Spleen (tissue), 11 donors: Measurements from ENCODE around the gene NAA25. TPM values are rescaled to one million over a fixed set of nuclear protein-coding genes. Genes with fewer than 3 reads are reported as not detected.
"Not testable (repeated sequence)": the region's sequence is repeated elsewhere in the genome, so short reads cannot be mapped to it uniquely, and the experiment has no call there.

Experiments used
- DNase-seq: peaks from one replicate; pipeline ENCODE4 v3.0.0-alpha.2; 2020
- H3K27ac ChIP-seq, 8 donors: fragments of 200-600 bp; sonication (generic) in 7 of 8; 1 replicate in 4 of 8; 2 replicates in 4 of 8; pipeline versions ENCODE4 v1.5.0 to v1.8.0; 2016 to 2021; ENCODE audit warnings: inconsistent platforms in 4 of 8, mild to moderate bottlenecking in 4 of 8, moderate library complexity in 1 of 8
- H3K27me3 ChIP-seq, 7 donors: fragments of 200-600 bp; sonication (generic) in 6 of 7; replicated peaks in 1 of 7; 1 replicate in 4 of 7; 2 replicates in 3 of 7; pipeline versions ENCODE4 v1.5.0 to v1.8.0; 2016 to 2021; ENCODE audit warnings: inconsistent platforms in 3 of 7, mild to moderate bottlenecking in 1 of 7
- H3K36me3 ChIP-seq, 6 donors: fragments of 200-600 bp; sonication (generic) in 5 of 6; 1 replicate in 4 of 6; 2 replicates in 2 of 6; pipeline versions ENCODE4 v1.5.0 to v1.8.0; 2016 to 2021; ENCODE audit warnings: inconsistent platforms in 2 of 6
- H3K4me1 ChIP-seq, 6 donors: fragments of 200-600 bp; sonication (generic) in 5 of 6; 1 replicate in 3 of 6; 2 replicates in 3 of 6; pipeline versions ENCODE4 v1.5.0 to v1.8.0; 2016 to 2021; ENCODE audit warnings: inconsistent platforms in 3 of 6
- H3K4me3 ChIP-seq, 8 donors: fragments of 200-600 bp; sonication (generic) in 7 of 8; 1 replicate in 4 of 8; 2 replicates in 4 of 8; pipeline versions ENCODE4 v1.5.0 to v1.8.0; 2016 to 2021; ENCODE audit warnings: inconsistent platforms in 4 of 8, mild to moderate bottlenecking in 4 of 8, moderate library complexity in 2 of 8
- H3K9me3 ChIP-seq, 8 donors: fragments of 200-600 bp; sonication (generic) in 7 of 8; 1 replicate in 4 of 8; 2 replicates in 4 of 8; pipeline versions ENCODE4 v1.5.0 to v1.8.0; 2016 to 2021; ENCODE audit warnings: inconsistent platforms in 4 of 8
- POLR2A ChIP-seq, 3 donors: fragments of 450-650 bp; IDR thresholded peaks; one replicate each; pipeline ENCODE4 v1.5.1; 2017; ENCODE audit warnings: antibody characterized with exemption in 3 of 3, mild to moderate bottlenecking in 1 of 3
- POLR2AphosphoS5 ChIP-seq, 3 donors: sonication (generic); formaldehyde crosslinking; IDR thresholded peaks; one replicate each; pipeline ENCODE4 v1.5.1; 2017; ENCODE audit warnings: antibody characterized with exemption in 3 of 3
- WGBS, 5 donors: extraction: QIAGEN DNeasy Blood & Tissue Kit in 3 of 5; methylation state at CpG; one replicate each; pipeline versions ENCODE4 v1.1.5 to v1.1.7; 2013 to 2018; 5-methylcytosine and 5-hydroxymethylcytosine counted together
- intact Hi-C: fragments of 100-400 bp; cut with DNase I; formaldehyde crosslinking; loops from one replicate; pipeline ENCODE4 v1.15.0; 2023; ENCODE audit warnings: low total_unique reads
- polyA plus RNA-seq, 3 donors: library from polyadenylated mRNA; stranded (reverse); fragments of 200-250 nt; gene quantifications; one replicate each; pipeline ENCODE4 v1.2.1, GENCODE V29; 2013
- total RNA-seq, 7 donors: library from RNA; depleted of rRNA in 3 of 7; stranded (reverse); fragments of >200 nt in 3 of 7; fragmentation: NEBNext Ultra II Directional in 4 of 7; extraction: Animal tissue kit (Norgen Biotek cat#: 25700) in 4 of 7; gene quantifications; one replicate each; pipeline versions ENCODE4 v1.1.0 to v1.2.1, GENCODE V29; 2016 to 2021
- TF ChIP-seq, protein P1 (sequence below), 11 experiments: fragments of 200-600 bp in 7 of 11; fragments of 450-650 bp in 4 of 11; sonication (generic) in 4 of 11; IDR thresholded peaks in 8 of 11; conservative IDR thresholded peaks in 3 of 11; 1 replicate in 7 of 11; 2 replicates in 4 of 11; pipeline versions ENCODE4 v1.4.0 to v1.8.0; 2016 to 2021; ENCODE audit warnings: antibody characterized with exemption in 11 of 11, inconsistent platforms in 4 of 11, mild to moderate bottlenecking in 1 of 11
- donor health status: healthy with polysubstance abuse.
- donor health status: DM: no; HTN: no; CAD: no; lungs with moderate emphysema.
- donor health status: DM: no; HTN: no; CAD: no.
- donor health status: Bipolar disorder and iron deficiency.
- donor health status: healthy.
- donor health status: DM: no; HTN: no; CAD: no.
- donor health status: DM: yes; HTN: yes; CAD: no.

NAA25 gene
- total and polyA plus RNA-seq, 10 donors: 4.3 to 40.3 (median 27.1) TPM

GRCh38 chr12:111995782-111996480, 112.7 kb downstream of the NAA25 start:
- Histone ChIP-seq H3K27me3 (no peaks in the 10 kb centered on the region), H3K9me3 (no peaks in the 10 kb centered on the region), H3K36me3 (no peaks in the 10 kb centered on the region), H3K4me3 (no peak overlapping the region), H3K4me1 (peaks cover 15 to 88% (median 54%) of the 10 kb centered on the region in 6 donors), H3K27ac (peak overlapping the region in 2 of 8 donors; percentile 11 to 80)
- DNase-seq: no peak
- TF ChIP-seq POLR2A (IDR thresholded peaks at IDR 0.05) (no peak), POLR2AphosphoS5 (IDR thresholded peaks at IDR 0.05) (no peak)
- TF ChIP-seq, protein P1, sequence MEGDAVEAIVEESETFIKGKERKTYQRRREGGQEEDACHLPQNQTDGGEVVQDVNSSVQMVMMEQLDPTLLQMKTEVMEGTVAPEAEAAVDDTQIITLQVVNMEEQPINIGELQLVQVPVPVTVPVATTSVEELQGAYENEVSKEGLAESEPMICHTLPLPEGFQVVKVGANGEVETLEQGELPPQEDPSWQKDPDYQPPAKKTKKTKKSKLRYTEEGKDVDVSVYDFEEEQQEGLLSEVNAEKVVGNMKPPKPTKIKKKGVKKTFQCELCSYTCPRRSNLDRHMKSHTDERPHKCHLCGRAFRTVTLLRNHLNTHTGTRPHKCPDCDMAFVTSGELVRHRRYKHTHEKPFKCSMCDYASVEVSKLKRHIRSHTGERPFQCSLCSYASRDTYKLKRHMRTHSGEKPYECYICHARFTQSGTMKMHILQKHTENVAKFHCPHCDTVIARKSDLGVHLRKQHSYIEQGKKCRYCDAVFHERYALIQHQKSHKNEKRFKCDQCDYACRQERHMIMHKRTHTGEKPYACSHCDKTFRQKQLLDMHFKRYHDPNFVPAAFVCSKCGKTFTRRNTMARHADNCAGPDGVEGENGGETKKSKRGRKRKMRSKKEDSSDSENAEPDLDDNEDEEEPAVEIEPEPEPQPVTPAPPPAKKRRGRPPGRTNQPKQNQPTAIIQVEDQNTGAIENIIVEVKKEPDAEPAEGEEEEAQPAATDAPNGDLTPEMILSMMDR (IDR thresholded peaks at IDR 0.05 in 8 of 11, conservative IDR thresholded peaks at IDR 0.05 in 3 of 11): no peak
- 90 to 100% (median 100%) methylated on average over 1 of the region's 1 CpG for WGBS, 5 donors
- intact Hi-C loops: no loop called here

DNA sequence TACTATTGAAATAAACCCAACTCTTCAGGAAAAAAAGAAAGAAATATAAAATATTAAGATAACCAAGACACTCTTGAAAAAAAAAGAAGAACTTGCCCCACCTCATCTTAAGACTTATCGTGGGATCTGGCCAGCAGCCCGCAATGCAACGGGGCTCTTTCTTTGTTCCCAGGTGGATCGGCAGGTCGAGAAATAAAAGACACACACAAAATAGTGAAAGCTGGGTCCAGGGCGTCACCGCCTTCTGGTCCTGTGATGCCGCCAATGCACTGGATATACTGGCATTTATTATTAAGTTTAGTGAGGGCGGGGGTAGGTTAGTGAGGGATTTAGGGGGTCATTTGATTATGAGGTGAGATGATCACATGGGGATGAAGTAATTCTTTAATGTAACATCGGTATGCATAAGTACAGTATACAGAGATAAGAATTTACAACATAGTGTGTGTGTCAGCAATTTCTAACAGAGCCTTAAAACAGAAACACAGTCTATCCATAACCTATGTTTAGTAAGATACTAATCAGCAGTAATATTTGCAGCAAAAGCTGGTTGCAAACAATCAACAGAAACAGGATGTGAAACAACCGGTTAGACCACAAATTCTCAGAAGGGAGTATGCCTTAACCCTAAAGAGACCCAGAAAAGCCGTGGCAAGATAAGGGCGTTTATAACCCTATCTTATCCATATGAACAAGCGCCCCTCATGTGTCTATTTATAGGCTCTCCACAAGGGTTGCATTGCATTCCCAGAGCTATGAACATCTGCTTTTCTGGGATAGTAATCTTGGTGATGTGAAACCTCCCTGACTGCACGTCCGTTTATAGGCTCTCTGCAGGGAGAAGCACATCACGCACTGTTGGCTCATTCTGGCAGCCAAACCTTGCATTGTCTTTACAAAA, 114.1 kb downstream of the NAA25 start:
- H3K36me3 ChIP-seq, intact Hi-C loops, DNase-seq, H3K27me3 ChIP-seq, H3K9me3 ChIP-seq: not testable (repeated sequence)
- Histone ChIP-seq H3K4me3 (peak overlapping the region in 7 of 8 donors; percentile 6 to 62 (median 23)), H3K27ac (peak overlapping the region; percentile 2 to 80 (median 60)), H3K4me1 (peaks cover 15 to 75% (median 50%) of the 10 kb centered on the region in 6 donors)
- WGBS, 5 donors: 35 to 51% (median 44%) methylated on average over 17 of the region's 17 CpGs

GRCh38 chr12:111993292-111994150, 115.1 kb downstream of the NAA25 start:
- intact Hi-C loops: no loop called here
- 47 to 73% (median 55%) methylated on average over 2 of the region's 2 CpGs for WGBS, 5 donors
- H3K36me3 ChIP-seq: peaks cover 0 to 8% (median 0%) of the 10 kb centered on the region in 6 donors
- H3K27me3 ChIP-seq: no peaks in the 10 kb centered on the region
- peak overlapping the region in 7 of 8 donors; percentile 32 to 80 (median 60) for H3K27ac ChIP-seq
- no peaks in the 10 kb centered on the region for H3K9me3 ChIP-seq
- peaks cover 15 to 66% (median 48%) of the 10 kb centered on the region in 6 donors for H3K4me1 ChIP-seq
- no peak for DNase-seq
- TF ChIP-seq, protein P1 (IDR thresholded peaks at IDR 0.05 in 8 of 11, conservative IDR thresholded peaks at IDR 0.05 in 3 of 11): no peak
- no peak for TF ChIP-seq POLR2A (IDR thresholded peaks at IDR 0.05)
- TF ChIP-seq POLR2AphosphoS5 (IDR thresholded peaks at IDR 0.05): no peak
- peak overlapping the region in 5 of 8 donors; percentile 6 to 62 (median 27) for H3K4me3 ChIP-seq

DNA sequence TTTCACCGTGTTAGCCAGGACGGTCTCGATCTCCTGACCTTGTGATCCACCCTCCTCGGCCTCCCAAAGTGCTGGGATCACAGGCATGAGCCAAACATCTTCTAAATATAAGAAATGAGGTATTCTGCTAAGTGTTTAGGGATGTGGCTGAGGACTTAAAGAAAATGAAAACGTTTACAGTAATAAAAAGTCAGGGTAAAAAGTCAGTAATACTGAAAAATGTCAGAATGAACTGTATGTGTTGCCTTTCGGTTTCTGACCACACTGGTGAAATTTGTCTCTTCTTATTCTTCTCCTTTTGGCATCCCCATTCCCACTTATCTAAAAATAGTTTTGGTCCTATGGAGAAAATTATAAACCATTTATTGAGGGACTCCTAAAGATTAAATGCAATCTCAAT, 116.1 kb downstream of the NAA25 start:
- TF ChIP-seq, protein P1 (IDR thresholded peaks at IDR 0.05 in 8 of 11, conservative IDR thresholded peaks at IDR 0.05 in 3 of 11): no peak
- TF ChIP-seq POLR2AphosphoS5 (IDR thresholded peaks at IDR 0.05): no peak
- no peak for TF ChIP-seq POLR2A (IDR thresholded peaks at IDR 0.05)
- DNase-seq: no peak
- H3K9me3 ChIP-seq: no peaks in the 10 kb centered on the region
- H3K36me3 ChIP-seq: peaks cover 0 to 8% (median 0%) of the 10 kb centered on the region in 6 donors
- H3K27me3 ChIP-seq: no peaks in the 10 kb centered on the region
- intact Hi-C loops: no loop called here
- WGBS, 5 donors: 49 to 70% (median 60%) methylated on average over 6 of the region's 6 CpGs
- H3K27ac ChIP-seq: peak overlapping the region in 6 of 8 donors; percentile 19 to 80 (median 61)
- peaks cover 15 to 62% (median 48%) of the 10 kb centered on the region in 6 donors for H3K4me1 ChIP-seq
- H3K4me3 ChIP-seq: no peak overlapping the region
